Nephron progenitor cell (in vitro differentiated cells): ENCODE measurements around the gene PEX11A.

Experiments used
- DNase-seq: peaks from one replicate; pipeline ENCODE4 v3.0.0; 2021
- H3K27ac Mint-ChIP-seq: 2 replicates; pipeline ENCODE4 v1.8.0; 2021; ENCODE audit warnings: mild to moderate bottlenecking, moderate library complexity, mixed read lengths
- H3K27me3 Mint-ChIP-seq: 2 replicates; pipeline ENCODE4 v1.8.0; 2021; ENCODE audit warnings: mild to moderate bottlenecking, low read depth, mixed read lengths; ENCODE audit not compliant: poor library complexity
- H3K36me3 Mint-ChIP-seq: 2 replicates; pipeline ENCODE4 v1.8.0; 2021; ENCODE audit warnings: low read depth, mixed read lengths
- H3K4me1 Mint-ChIP-seq: 2 replicates; pipeline ENCODE4 v1.8.0; 2021; ENCODE audit warnings: mixed read lengths
- H3K4me3 Mint-ChIP-seq: 2 replicates; pipeline ENCODE4 v1.8.0; 2021; ENCODE audit warnings: mild to moderate bottlenecking, moderate library complexity, mixed read lengths
- H3K9me3 Mint-ChIP-seq: 2 replicates; pipeline ENCODE4 v1.8.0; 2021; ENCODE audit warnings: mild to moderate bottlenecking, moderate library complexity, mixed read lengths
- CTCF ChIP-seq: fragments of 200-600 bp; sonication (generic); IDR thresholded peaks from 2 replicates; pipeline ENCODE4 v1.5.0; 2021; ENCODE audit warnings: antibody characterized with exemption

Gene PEX11A

GRCh38 chr15:89653578-89653977 lies 37.0 kb downstream of the PEX11A start:
- Mint-ChIP-seq H3K27ac (no peak overlapping the region), H3K4me1 (peaks cover 22% of the 10 kb centered on the region), H3K9me3 (no peaks in the 10 kb centered on the region), H3K36me3 (peaks cover 22% of the 10 kb centered on the region), H3K4me3 (peak overlapping the region; percentile 79), H3K27me3 (peaks cover 28% of the 10 kb centered on the region)
- TF ChIP-seq CTCF: no peak
- DNase-seq: no peak

GRCh38 chr15:89652666-89653065 lies 37.9 kb downstream of the PEX11A start:
- H3K4me1 Mint-ChIP-seq: peaks cover 22% of the 10 kb centered on the region
- H3K4me3 Mint-ChIP-seq: no peak overlapping the region
- no peak for DNase-seq
- H3K9me3 Mint-ChIP-seq: no peaks in the 10 kb centered on the region
- peaks cover 21% of the 10 kb centered on the region for H3K27me3 Mint-ChIP-seq
- peaks cover 22% of the 10 kb centered on the region for H3K36me3 Mint-ChIP-seq
- no peak overlapping the region for H3K27ac Mint-ChIP-seq
- no peak for TF ChIP-seq CTCF

- peaks cover 22% of the 10 kb centered on the region for H3K4me1 Mint-ChIP-seq
- no peak overlapping the region for H3K4me3 Mint-ChIP-seq
These were observed 38.4 kb downstream of the PEX11A start for GRCh38 chr15:89652131-89652530.

GRCh38 chr15:89649716-89650115 lies 40.8 kb downstream of the PEX11A start:
- H3K4me1 Mint-ChIP-seq: peaks cover 14% of the 10 kb centered on the region
- TF ChIP-seq CTCF: no peak
- no peak overlapping the region for H3K27ac Mint-ChIP-seq
- H3K9me3 Mint-ChIP-seq: no peaks in the 10 kb centered on the region
- no peak overlapping the region for H3K4me3 Mint-ChIP-seq
- H3K36me3 Mint-ChIP-seq: peaks cover 37% of the 10 kb centered on the region
- peaks cover 8% of the 10 kb centered on the region for H3K27me3 Mint-ChIP-seq
- no peak for DNase-seq

More at GRCh38 chr15:89652131-89652530, 38.4 kb downstream of the PEX11A start:
- TF ChIP-seq CTCF: no peak
- Mint-ChIP-seq H3K27ac (no peak overlapping the region), H3K9me3 (no peaks in the 10 kb centered on the region), H3K27me3 (peaks cover 21% of the 10 kb centered on the region), H3K36me3 (peaks cover 25% of the 10 kb centered on the region)
- no peak for DNase-seq

GRCh38 chr15:89649013-89649625 lies 41.4 kb downstream of the PEX11A start:
- peaks cover 5% of the 10 kb centered on the region for H3K27me3 Mint-ChIP-seq
- H3K4me3 Mint-ChIP-seq: no peak overlapping the region
- H3K9me3 Mint-ChIP-seq: no peaks in the 10 kb centered on the region

More at GRCh38 chr15:89649013-89649625, 41.4 kb downstream of the PEX11A start:
- no peak for DNase-seq
- Mint-ChIP-seq H3K27ac (no peak overlapping the region), H3K4me1 (peaks cover 8% of the 10 kb centered on the region), H3K36me3 (peaks cover 42% of the 10 kb centered on the region)
- no peak for TF ChIP-seq CTCF
